Skeletal muscle satellite cell (primary cell): Measurements from ENCODE around the gene CHRD. TPM values are rescaled to one million over a fixed set of nuclear protein-coding genes. Genes with fewer than 3 reads are reported as not detected.

Experiments
- H3K27me3 ChIP-seq: 2 replicates; pipeline ENCODE4 v1.7.0; 2013; ENCODE audit warnings: low read length; ENCODE audit not compliant: control insufficient read depth, insufficient read depth
- H3K36me3 ChIP-seq: 2 replicates; pipeline ENCODE4 v1.7.0; 2013; ENCODE audit warnings: mild to moderate bottlenecking, control low read depth, low read length; ENCODE audit not compliant: insufficient read depth
- H3K4me1 ChIP-seq: 2 replicates; pipeline ENCODE4 v1.7.0; 2013; ENCODE audit warnings: low read length; ENCODE audit not compliant: control insufficient read depth, insufficient read depth
- H3K4me2 ChIP-seq: 2 replicates; pipeline ENCODE4 v1.7.0; 2013; ENCODE audit warnings: mild to moderate bottlenecking, low read length
- H3K4me3 ChIP-seq: 2 replicates; pipeline ENCODE4 v1.7.0; 2013; ENCODE audit warnings: low read length
- H3K9ac ChIP-seq: 2 replicates; pipeline ENCODE4 v1.7.0; 2013; ENCODE audit warnings: mild to moderate bottlenecking, low read depth, low read length, moderate library complexity
- H3K9me3 ChIP-seq: replicated peaks from 2 replicates; pipeline ENCODE4 v1.7.0; 2013; ENCODE audit warnings: mild to moderate bottlenecking, control low read depth, low read length
- total RNA-seq: library from RNA; depleted of rRNA; stranded (reverse); fragments of >200 nt; gene quantifications from 2 replicates; pipeline ENCODE4 v1.2.3, GENCODE V29; 2012; rRNA removed

CHRD gene
- total RNA-seq, result 0.25 and 3.9 TPM in 2 replicates

DNA sequence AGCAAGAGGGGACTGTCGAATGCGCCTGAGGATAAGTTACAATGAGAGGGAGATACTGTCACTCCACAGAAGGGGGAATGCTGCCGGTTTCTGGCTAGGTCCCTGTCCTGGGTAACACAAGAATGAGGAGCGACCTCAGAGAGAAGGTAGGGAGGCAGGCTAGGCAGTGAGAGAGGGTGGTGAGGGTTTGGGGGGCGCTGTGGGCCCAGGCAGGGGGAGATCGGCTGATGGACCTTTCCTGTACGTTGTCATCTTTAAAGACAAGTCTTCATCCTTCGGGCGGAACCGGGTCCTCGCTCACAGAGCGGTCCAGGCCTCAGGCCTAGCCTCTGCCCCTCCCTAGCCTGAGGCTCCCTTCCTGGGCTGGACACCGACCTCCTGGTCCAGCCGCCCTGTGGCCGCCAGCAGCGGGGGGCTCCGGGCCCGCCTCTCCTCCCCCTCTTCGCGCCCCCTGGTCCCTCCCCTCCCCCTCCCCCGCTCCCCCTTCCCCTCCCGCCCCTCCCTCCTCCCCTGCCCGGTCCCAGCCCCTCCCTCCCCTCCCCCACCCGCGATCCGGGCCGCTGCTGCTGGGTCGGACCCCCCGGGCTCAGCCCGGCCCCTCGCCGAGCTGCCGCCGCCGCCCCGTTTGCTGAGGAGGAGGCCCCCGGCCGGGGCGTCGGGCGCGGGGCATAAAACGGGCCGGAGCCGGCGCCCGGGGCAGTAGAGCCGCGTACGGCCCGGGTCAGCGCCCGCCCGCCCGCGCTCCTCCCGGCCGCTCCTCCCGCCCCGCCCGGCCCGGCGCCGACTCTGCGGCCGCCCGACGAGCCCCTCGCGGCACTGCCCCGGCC is at the start of gene CHRD:
CHRD (plus strand) TSS at position 697 of the 827 bp plus-strand sequence. CDS start 265 bp downstream, outside the sequence.
- Histone ChIP-seq H3K4me1 (peaks cover 22% of the 10 kb centered on the region), H3K9me3 (no peaks in the 10 kb centered on the region), H3K9ac (no peak within 1 kb of the TSS), H3K4me2 (peak within 1 kb of the TSS; percentile 78), H3K36me3 (no peaks in the 10 kb centered on the region), H3K4me3 (peak within 1 kb of the TSS; percentile 65), H3K27me3 (peaks cover 52% of the 10 kb centered on the region)

DNA sequence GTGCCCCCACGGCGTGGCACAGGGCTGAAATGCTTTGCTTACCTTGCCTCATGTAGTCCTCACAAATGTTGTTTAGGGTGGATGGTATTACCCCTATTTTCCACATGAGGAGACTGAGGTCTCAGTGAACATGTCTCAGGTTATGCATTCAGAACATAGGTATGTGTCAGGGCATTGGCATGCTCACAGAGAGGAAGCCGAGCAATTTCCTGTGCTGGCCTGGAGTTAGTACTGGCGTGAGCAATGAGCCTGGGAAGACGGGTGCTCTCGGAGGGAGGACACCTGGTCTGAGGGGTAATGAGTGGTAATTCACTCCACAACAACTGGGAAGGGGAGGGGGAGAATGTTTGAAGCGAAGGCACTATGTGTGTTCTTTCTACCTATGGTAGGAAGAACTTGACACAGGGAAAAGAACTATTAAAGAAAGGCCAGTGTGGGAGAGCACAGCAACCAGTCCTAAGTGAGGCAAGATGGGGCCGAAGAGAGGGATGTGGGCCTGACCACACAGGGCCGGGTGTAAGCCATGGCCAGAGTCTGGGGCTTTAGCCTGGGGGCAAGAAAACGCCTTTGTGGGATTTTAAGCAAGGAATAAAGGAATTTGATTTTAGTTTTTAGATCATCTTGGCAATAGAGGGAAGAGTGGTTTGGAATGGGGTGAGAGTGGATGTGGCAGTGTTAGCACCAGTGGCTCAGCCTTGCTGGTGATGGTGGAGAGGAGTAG is 47.3 kb upstream of the CHRD start:
- H3K4me1 ChIP-seq, result peaks cover 60% of the 10 kb centered on the region
- no peaks in the 10 kb centered on the region for H3K9me3 ChIP-seq
- peak overlapping the region; percentile 19 for H3K9ac ChIP-seq
- H3K4me3 ChIP-seq, result no peak overlapping the region
- H3K36me3 ChIP-seq, result peaks cover 74% of the 10 kb centered on the region
- no peaks in the 10 kb centered on the region for H3K27me3 ChIP-seq
- peak overlapping the region; percentile 33 for H3K4me2 ChIP-seq

DNA sequence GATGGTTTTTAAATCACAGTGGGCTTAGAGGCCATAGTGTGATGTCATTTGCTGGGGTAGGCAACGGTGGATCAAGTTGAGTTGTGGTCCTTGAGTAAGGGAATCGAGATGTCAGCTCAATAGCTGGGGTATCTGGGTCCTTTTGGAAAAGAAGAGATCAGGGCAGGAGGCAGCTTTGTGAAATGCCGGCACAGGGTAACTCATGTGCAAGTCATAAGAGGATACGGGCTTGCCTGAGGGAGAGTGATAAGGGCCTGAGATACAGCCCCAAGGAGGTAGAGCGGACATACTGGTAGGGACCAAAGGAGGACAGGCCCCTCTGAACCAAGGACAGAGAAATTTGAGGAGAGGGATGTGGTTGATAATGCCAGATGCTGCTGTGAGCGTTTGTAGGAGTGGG is 46.7 kb upstream of the CHRD start:
- no peaks in the 10 kb centered on the region for H3K27me3 ChIP-seq
- peak overlapping the region; percentile 19 for H3K9ac ChIP-seq
- H3K9me3 ChIP-seq, result no peaks in the 10 kb centered on the region
- H3K4me3 ChIP-seq, result no peak overlapping the region
- peaks cover 68% of the 10 kb centered on the region for H3K36me3 ChIP-seq
- no peak overlapping the region for H3K4me2 ChIP-seq
- peaks cover 67% of the 10 kb centered on the region for H3K4me1 ChIP-seq

DNA sequence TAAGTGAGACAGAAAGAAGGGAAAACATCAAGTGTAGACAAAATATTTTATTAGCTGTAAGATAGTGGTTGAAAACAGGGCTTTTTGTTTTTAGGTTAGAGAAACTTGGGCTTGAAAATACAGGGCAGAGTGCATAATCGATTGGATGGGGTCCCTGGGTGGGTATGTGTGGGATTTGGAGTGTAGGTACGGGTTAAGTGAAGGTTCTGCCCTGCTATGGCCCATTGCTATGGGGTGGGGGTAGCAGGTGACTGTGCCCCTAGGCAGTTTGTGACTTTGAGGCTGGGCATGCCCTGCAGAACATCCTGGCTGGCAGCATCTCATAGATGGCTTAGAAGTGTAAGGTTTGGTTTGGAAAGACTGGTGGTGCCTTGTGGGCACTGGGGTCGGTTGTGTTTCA is 46.2 kb upstream of the CHRD start:
- Histone ChIP-seq H3K4me1 (peaks cover 72% of the 10 kb centered on the region), H3K4me2 (no peak overlapping the region), H3K27me3 (no peaks in the 10 kb centered on the region), H3K9ac (no peak overlapping the region), H3K4me3 (no peak overlapping the region), H3K36me3 (peaks cover 63% of the 10 kb centered on the region), H3K9me3 (no peaks in the 10 kb centered on the region)

DNA sequence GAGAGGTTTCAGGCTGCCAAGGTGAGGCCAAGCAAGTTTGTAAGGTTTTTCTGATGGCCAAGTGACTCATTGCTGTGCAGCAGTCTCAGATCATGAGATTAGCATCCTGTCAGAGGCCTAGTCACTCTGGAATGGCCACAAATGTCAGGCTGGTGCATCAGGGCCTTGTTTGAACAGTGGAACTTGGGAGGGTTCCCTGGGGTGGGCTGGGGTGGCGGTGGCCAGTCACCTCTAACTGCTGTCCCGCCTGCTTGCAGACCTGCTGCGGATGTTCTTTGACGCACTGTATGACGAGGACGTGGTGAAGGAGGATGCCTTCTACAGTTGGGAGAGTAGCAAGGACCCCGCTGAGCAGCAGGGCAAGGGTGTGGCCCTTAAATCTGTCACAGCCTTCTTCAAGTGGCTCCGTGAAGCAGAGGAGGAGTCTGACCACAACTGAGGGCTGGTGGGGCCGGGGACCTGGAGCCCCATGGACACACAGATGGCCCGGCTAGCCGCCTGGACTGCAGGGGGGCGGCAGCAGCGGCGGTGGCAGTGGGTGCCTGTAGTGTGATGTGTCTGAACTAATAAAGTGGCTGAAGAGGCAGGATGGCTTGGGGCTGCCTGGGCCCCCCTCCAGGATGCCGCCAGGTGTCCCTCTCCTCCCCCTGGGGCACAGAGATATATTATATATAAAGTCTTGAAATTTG is 45.2 kb upstream of the CHRD start:
- Histone ChIP-seq H3K9ac (peak overlapping the region; percentile 26), H3K36me3 (peaks cover 55% of the 10 kb centered on the region), H3K4me1 (peaks cover 76% of the 10 kb centered on the region), H3K4me3 (no peak overlapping the region), H3K27me3 (no peaks in the 10 kb centered on the region), H3K4me2 (no peak overlapping the region), H3K9me3 (no peaks in the 10 kb centered on the region)

DNA sequence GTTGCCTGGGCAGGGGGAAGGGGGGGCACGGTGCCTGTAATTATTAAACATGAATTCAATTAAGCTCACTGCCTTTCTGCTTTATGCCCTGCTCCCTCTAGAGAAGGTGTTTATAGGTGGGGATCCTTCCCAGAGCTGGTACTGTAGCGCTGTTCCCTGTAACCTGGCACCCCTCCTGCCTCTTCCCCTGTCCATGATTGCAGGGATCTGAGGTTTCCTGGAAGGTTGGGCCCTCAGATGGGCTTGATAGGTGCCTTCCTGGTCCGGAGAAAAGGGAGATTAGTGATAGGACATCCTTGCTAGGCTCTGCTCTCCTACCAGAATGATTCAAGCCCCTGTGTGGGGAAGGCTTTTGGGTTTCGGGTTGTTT is 44.6 kb upstream of the CHRD start:
- peak overlapping the region; percentile 75 for H3K9ac ChIP-seq
- peak overlapping the region; percentile 95 for H3K4me2 ChIP-seq
- H3K4me3 ChIP-seq, result peak overlapping the region; percentile 73
- peaks cover 50% of the 10 kb centered on the region for H3K36me3 ChIP-seq
- peaks cover 77% of the 10 kb centered on the region for H3K4me1 ChIP-seq
- H3K9me3 ChIP-seq, result no peaks in the 10 kb centered on the region
- no peaks in the 10 kb centered on the region for H3K27me3 ChIP-seq

DNA sequence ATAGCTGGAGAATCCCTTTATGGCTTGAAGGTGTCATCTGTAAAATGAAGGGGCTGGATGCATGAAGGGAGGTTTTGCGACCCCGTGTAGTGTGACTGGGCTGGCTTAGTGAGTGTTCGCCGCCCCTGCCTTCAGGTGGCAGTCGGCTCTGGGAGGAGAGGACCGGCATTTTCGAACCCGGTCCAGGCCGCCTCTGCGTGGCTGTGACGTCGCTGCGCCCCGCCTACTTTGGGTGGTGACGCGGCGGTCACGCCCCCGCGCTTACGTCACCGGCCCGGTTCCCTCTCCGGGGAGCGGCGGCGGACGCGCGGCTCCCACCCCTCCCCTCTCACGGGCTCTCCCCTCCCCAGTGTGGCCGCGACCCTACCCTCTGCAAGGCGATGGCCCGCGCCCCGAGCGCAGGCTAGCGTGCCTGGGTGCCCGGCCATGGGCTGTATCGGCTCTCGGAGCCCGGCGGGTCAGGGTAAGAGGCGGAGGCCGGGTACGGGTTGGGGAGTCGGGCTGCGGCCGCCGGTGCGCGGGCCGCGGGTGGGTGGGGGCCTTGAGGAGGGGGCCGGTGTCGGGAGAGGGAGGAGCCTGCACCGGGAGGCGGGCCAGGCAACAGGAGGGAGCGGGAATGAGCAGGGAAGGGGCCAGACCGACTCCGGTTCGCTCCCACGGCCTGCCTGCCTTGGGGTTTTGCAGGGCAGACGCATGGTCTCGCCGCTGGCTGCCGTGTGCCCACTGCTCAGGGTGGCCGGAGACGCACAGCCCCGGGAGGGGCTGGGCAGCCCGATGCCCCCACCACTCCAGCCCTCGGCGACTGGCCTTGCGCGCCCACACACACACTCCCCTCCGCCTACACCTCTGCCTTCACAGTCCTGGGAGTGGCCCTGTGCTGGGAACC is 44.0 kb upstream of the CHRD start:
- Histone ChIP-seq H3K4me1 (peaks cover 84% of the 10 kb centered on the region), H3K4me3 (peak overlapping the region; percentile 73), H3K9me3 (no peaks in the 10 kb centered on the region), H3K9ac (peak overlapping the region; percentile 75), H3K4me2 (peak overlapping the region; percentile 95), H3K27me3 (no peaks in the 10 kb centered on the region), H3K36me3 (peaks cover 46% of the 10 kb centered on the region)

DNA sequence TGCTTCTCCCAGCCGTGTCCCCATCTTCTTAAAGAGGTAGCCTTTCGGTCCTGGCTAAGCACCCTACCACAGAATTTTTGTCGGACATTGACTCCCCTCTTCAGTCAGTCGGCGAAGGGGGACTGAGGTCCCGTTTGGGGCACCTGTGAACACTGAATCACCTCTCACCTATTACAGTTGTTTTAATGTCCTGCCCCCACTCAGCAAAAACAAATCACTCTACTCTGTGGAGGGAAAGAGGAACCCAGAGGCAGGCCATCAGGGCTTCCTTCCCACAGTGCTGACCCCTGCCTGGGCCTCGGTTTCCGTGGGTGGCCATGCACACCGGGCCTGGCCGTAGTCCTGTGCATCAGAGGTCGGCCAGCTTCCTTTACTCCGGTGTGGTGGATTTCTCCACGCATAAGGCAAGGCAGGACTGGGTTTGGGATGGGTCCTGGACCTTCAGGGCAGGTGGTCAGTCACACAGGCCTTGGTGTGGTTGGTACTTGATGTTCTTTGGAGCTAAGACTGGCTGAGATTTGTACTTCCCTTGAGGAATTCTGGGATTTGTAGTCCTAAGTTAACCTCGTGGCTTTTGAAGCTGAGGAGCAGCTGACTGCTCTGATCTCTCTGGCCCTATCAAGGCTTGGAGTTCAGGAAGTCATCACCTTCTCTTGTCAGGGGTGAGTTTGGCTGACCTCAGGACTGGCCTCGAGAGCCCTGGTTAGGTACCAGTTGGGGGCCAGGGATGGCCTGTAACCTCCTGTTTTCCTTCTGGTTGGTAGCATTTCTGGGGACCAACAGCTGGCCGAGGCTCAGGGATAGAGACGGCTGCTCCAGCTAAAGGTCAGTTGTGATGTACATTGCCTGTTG is 43.1 kb upstream of the CHRD start:
- H3K4me2 ChIP-seq, result peak overlapping the region; percentile 95
- H3K36me3 ChIP-seq, result peaks cover 37% of the 10 kb centered on the region
- H3K4me1 ChIP-seq, result peaks cover 79% of the 10 kb centered on the region

DNA sequence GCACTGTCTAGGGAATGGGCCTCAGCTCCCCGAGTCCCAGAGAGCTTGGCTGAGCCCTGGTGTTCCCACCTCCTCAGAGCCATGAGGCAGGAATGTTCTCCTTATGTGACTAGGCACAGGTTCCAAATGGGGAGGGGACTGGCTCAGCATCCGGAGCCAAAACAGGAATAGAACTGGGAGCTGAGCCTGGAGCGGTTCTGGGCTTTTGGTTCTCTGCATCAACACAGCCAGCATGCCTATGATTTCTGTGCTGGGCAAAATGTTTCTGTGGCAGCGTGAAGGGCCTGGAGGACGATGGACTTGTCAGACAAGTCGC is 42.5 kb upstream of the CHRD start, which contains the start of gene FAM131A:
FAM131A (plus strand) TSS at position 202 of the 316 bp plus-strand sequence; CDS start at position 233, 31 bp downstream.
- H3K9ac ChIP-seq, result peak within 1 kb of the TSS; percentile 75
- no peaks in the 10 kb centered on the region for H3K27me3 ChIP-seq
- peak within 1 kb of the TSS; percentile 95 for H3K4me2 ChIP-seq
- peaks cover 73% of the 10 kb centered on the region for H3K4me1 ChIP-seq
- peaks cover 32% of the 10 kb centered on the region for H3K36me3 ChIP-seq
- H3K4me3 ChIP-seq, result peak within 1 kb of the TSS; percentile 73
- H3K9me3 ChIP-seq, result no peaks in the 10 kb centered on the region

More for the DNA sequence above, 43.1 kb upstream of the CHRD start:
- H3K27me3 ChIP-seq, result no peaks in the 10 kb centered on the region
- peak overlapping the region; percentile 73 for H3K4me3 ChIP-seq
- no peaks in the 10 kb centered on the region for H3K9me3 ChIP-seq
- H3K9ac ChIP-seq, result peak overlapping the region; percentile 75

DNA sequence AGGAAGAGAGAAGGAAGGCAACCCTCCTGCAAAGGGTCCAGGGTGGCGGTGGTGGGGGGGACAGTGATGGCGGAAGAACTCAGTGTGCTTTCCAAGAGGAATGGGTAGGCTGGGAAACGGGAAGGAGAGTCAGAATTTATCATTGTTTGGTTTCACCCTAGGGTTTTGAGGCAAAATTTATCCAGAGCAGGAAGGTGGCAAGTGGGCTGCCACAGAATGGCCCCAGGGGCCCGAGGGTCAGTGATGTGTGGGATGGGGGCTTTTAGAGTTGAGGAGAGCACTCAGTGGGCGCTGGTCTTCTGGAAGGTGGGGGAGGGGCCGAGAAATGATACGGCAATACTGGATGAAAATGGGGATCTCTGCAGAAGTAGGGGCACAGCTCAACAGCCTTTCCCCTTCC is 41.9 kb upstream of the CHRD start:
- Histone ChIP-seq H3K9me3 (no peaks in the 10 kb centered on the region), H3K4me3 (no peak overlapping the region), H3K4me1 (peaks cover 67% of the 10 kb centered on the region), H3K9ac (no peak overlapping the region), H3K36me3 (peaks cover 31% of the 10 kb centered on the region), H3K4me2 (peak overlapping the region; percentile 95), H3K27me3 (no peaks in the 10 kb centered on the region)
